HUES48 (cell line): Measurements from ENCODE around the gene ADCY9.

ENCODE experiments used
- H3K27ac ChIP-seq: one replicate; pipeline ENCODE4 v1.7.0; 2013; ENCODE audit warnings: low read depth, low read length, inconsistent platforms
- H3K27me3 ChIP-seq: 2 replicates; pipeline ENCODE4 v1.6.1; 2013; ENCODE audit warnings: mild to moderate bottlenecking, low read length; ENCODE audit not compliant: control insufficient read depth, insufficient read depth
- H3K36me3 ChIP-seq: 2 replicates; pipeline ENCODE4 v1.6.1; 2013; ENCODE audit warnings: low read length; ENCODE audit not compliant: control insufficient read depth, insufficient read depth
- H3K4me1 ChIP-seq: 2 replicates; pipeline ENCODE4 v1.6.1; 2013; ENCODE audit warnings: mild to moderate bottlenecking, low read length; ENCODE audit not compliant: control insufficient read depth, insufficient read depth
- H3K4me3 ChIP-seq: 2 replicates; pipeline ENCODE4 v1.5.1; 2013; ENCODE audit warnings: mild to moderate bottlenecking, low read depth, low read length
- H3K9ac ChIP-seq: 2 replicates; pipeline ENCODE4 v1.6.1; 2013; ENCODE audit warnings: mild to moderate bottlenecking, low read depth, low read length, moderate library complexity
- H3K9me3 ChIP-seq: 2 replicates; pipeline ENCODE4 v1.6.1; 2013; ENCODE audit warnings: low read length; ENCODE audit not compliant: control insufficient read depth, insufficient read depth

Gene ADCY9

GRCh38 chr16:4062212-4062802 is 53.9 kb downstream of the ADCY9 start:
- Histone ChIP-seq H3K9ac (no peak overlapping the region), H3K4me3 (no peak overlapping the region)

GRCh38 chr16:4060823-4061222 is 55.4 kb downstream of the ADCY9 start:
- H3K27me3 ChIP-seq, result no peaks in the 10 kb centered on the region
- no peak overlapping the region for H3K27ac ChIP-seq
- H3K4me3 ChIP-seq, result no peak overlapping the region
- H3K9me3 ChIP-seq, result no peaks in the 10 kb centered on the region; the same call in 1 of the 2 replicates
- H3K4me1 ChIP-seq, result no peaks in the 10 kb centered on the region
- no peak overlapping the region for H3K9ac ChIP-seq
- H3K36me3 ChIP-seq, result no peaks in the 10 kb centered on the region

More at GRCh38 chr16:4062212-4062802, 53.9 kb downstream of the ADCY9 start:
- Histone ChIP-seq H3K4me1 (no peaks in the 10 kb centered on the region), H3K27ac (no peak overlapping the region), H3K36me3 (no peaks in the 10 kb centered on the region), H3K27me3 (no peaks in the 10 kb centered on the region), H3K9me3 (no peaks in the 10 kb centered on the region; the same call in 1 of the 2 replicates)

- Histone ChIP-seq H3K9ac (no peak overlapping the region), H3K9me3 (no peaks in the 10 kb centered on the region; the same call in 1 of the 2 replicates), H3K4me3 (no peak overlapping the region), H3K27me3 (no peaks in the 10 kb centered on the region), H3K27ac (no peak overlapping the region), H3K4me1 (no peaks in the 10 kb centered on the region), H3K36me3 (no peaks in the 10 kb centered on the region)
Observed at GRCh38 chr16:4060009-4060408, 56.2 kb downstream of the ADCY9 start.

GRCh38 chr16:4058386-4058785 is 57.9 kb downstream of the ADCY9 start:
- no peak overlapping the region for H3K9ac ChIP-seq

GRCh38 chr16:4057439-4057877 is 58.8 kb downstream of the ADCY9 start:
- H3K9ac ChIP-seq, result no peak overlapping the region
- no peaks in the 10 kb centered on the region for H3K36me3 ChIP-seq
- H3K27ac ChIP-seq, result no peak overlapping the region
- no peaks in the 10 kb centered on the region; the same call in 1 of the 2 replicates for H3K9me3 ChIP-seq
- no peaks in the 10 kb centered on the region for H3K4me1 ChIP-seq
- no peaks in the 10 kb centered on the region for H3K27me3 ChIP-seq
- H3K4me3 ChIP-seq, result no peak overlapping the region

More at GRCh38 chr16:4058386-4058785, 57.9 kb downstream of the ADCY9 start:
- Histone ChIP-seq H3K36me3 (no peaks in the 10 kb centered on the region), H3K27ac (no peak overlapping the region), H3K4me1 (no peaks in the 10 kb centered on the region), H3K4me3 (no peak overlapping the region), H3K9me3 (no peaks in the 10 kb centered on the region; the same call in 1 of the 2 replicates), H3K27me3 (no peaks in the 10 kb centered on the region)

GRCh38 chr16:4056161-4057105 is 59.8 kb downstream of the ADCY9 start:
- H3K4me1 ChIP-seq, result no peaks in the 10 kb centered on the region
- H3K36me3 ChIP-seq, result no peaks in the 10 kb centered on the region
- H3K27ac ChIP-seq, result no peak overlapping the region
- H3K4me3 ChIP-seq, result no peak overlapping the region
- no peaks in the 10 kb centered on the region for H3K9me3 ChIP-seq
- no peak overlapping the region for H3K9ac ChIP-seq
- H3K27me3 ChIP-seq, result no peaks in the 10 kb centered on the region

- Histone ChIP-seq H3K27ac (no peak overlapping the region), H3K36me3 (no peaks in the 10 kb centered on the region), H3K9me3 (no peaks in the 10 kb centered on the region), H3K9ac (no peak overlapping the region), H3K27me3 (no peaks in the 10 kb centered on the region), H3K4me1 (no peaks in the 10 kb centered on the region), H3K4me3 (no peak overlapping the region)
Observed at GRCh38 chr16:4055748-4056147, 60.5 kb downstream of the ADCY9 start.

- Histone ChIP-seq H3K36me3 (no peaks in the 10 kb centered on the region), H3K4me3 (no peak overlapping the region), H3K4me1 (no peaks in the 10 kb centered on the region), H3K27me3 (no peaks in the 10 kb centered on the region), H3K9me3 (no peaks in the 10 kb centered on the region), H3K9ac (no peak overlapping the region), H3K27ac (no peak overlapping the region)
Observed at GRCh38 chr16:4053301-4053845, 62.9 kb downstream of the ADCY9 start.

- H3K27ac ChIP-seq, result no peak overlapping the region
- no peaks in the 10 kb centered on the region for H3K27me3 ChIP-seq
- no peaks in the 10 kb centered on the region for H3K9me3 ChIP-seq
- H3K36me3 ChIP-seq, result no peaks in the 10 kb centered on the region
- no peak overlapping the region for H3K9ac ChIP-seq
- H3K4me1 ChIP-seq, result no peaks in the 10 kb centered on the region
- no peak overlapping the region for H3K4me3 ChIP-seq
Observed at GRCh38 chr16:4052801-4053293, 63.4 kb downstream of the ADCY9 start.

GRCh38 chr16:4052096-4052495 is 64.1 kb downstream of the ADCY9 start:
- H3K27me3 ChIP-seq, result no peaks in the 10 kb centered on the region
- H3K9ac ChIP-seq, result no peak overlapping the region
- H3K4me3 ChIP-seq, result no peak overlapping the region
- H3K27ac ChIP-seq, result no peak overlapping the region
- no peaks in the 10 kb centered on the region for H3K4me1 ChIP-seq
- no peaks in the 10 kb centered on the region for H3K36me3 ChIP-seq
- no peaks in the 10 kb centered on the region for H3K9me3 ChIP-seq

- H3K9ac ChIP-seq, result no peak overlapping the region
- no peak overlapping the region for H3K4me3 ChIP-seq
Observed at GRCh38 chr16:4051591-4051990, 64.7 kb downstream of the ADCY9 start.

More at GRCh38 chr16:4051591-4051990, 64.7 kb downstream of the ADCY9 start:
- no peaks in the 10 kb centered on the region for H3K4me1 ChIP-seq
- no peaks in the 10 kb centered on the region for H3K9me3 ChIP-seq
- H3K27me3 ChIP-seq, result no peaks in the 10 kb centered on the region
- no peak overlapping the region for H3K27ac ChIP-seq
- no peaks in the 10 kb centered on the region for H3K36me3 ChIP-seq
